H1 (cell line): ENCODE results near the gene ZNF385C. TPM values are rescaled to one million over a fixed set of nuclear protein-coding genes. Genes with fewer than 3 reads are reported as not detected.

Experiments used
- CTCF ChIA-PET: fragments of 300-600 bp; sonication (Branson Sonifier 250); formaldehyde crosslinking; loops from one replicate; lab custom pipeline; 2021; ENCODE audit not compliant: partially characterized antibody; lab: Charles Lee
- POLR2A ChIA-PET: fragments of 300-600 bp; sonication (Branson Sonifier 250); formaldehyde crosslinking; loops from one replicate; lab custom pipeline; 2021; ENCODE audit warnings: inconsistent platforms; ENCODE audit not compliant: partially characterized antibody; lab: Charles Lee
- DNase-seq, 2 experiments: peaks; one replicate each; pipeline versions ENCODE4 v3.0.0 to v3.0.0-alpha.2; 2010 to 2022; ENCODE audit warnings: low spot score in 2 of 2, low read depth in 1 of 2, mixed read lengths in 1 of 2
- FAIRE-seq: peaks from 2 replicates; lab custom pipeline; 2011; peaks lifted over from hg19 to GRCh38; lab: Jason Lieb, UNC
- H2AFZ ChIP-seq: 2 replicates; pipeline ENCODE4 v1.8.1; 2012; ENCODE audit warnings: low read length, inconsistent platforms
- H2AK5ac ChIP-seq: 2 replicates; pipeline ENCODE4 v1.6.1; 2013; ENCODE audit warnings: low read depth, low read length
- H2BK120ac ChIP-seq: replicated peaks from 2 replicates; pipeline ENCODE3; 2013; ENCODE audit warnings: low read depth, low read length, inconsistent platforms
- H2BK12ac ChIP-seq: 2 replicates; pipeline ENCODE4 v1.6.1; 2013; ENCODE audit warnings: low read depth, low read length
- H2BK15ac ChIP-seq: 2 replicates; pipeline ENCODE4 v1.6.1; 2013; ENCODE audit warnings: low read length
- H2BK20ac ChIP-seq: 2 replicates; pipeline ENCODE4 v1.6.1; 2013; ENCODE audit warnings: low read length
- H2BK5ac ChIP-seq: 2 replicates; pipeline ENCODE4 v1.6.1; 2013; ENCODE audit warnings: low read depth, low read length
- H3K14ac ChIP-seq: 2 replicates; pipeline ENCODE4 v1.6.1; 2013; ENCODE audit warnings: inconsistent platforms; ENCODE audit not compliant: insufficient read length
- H3K18ac ChIP-seq: 2 replicates; pipeline ENCODE4 v1.6.1; 2013; ENCODE audit warnings: low read length; ENCODE audit errors: extremely low read depth
- H3K23ac ChIP-seq: 2 replicates; pipeline ENCODE4 v1.6.1; 2013; ENCODE audit warnings: inconsistent platforms; ENCODE audit not compliant: insufficient read length
- H3K23me2 ChIP-seq: 2 replicates; pipeline ENCODE4 v1.6.1; 2013; ENCODE audit warnings: low read depth, low read length
- H3K27ac ChIP-seq: 2 replicates; pipeline ENCODE4 v1.6.1; 2011; ENCODE audit warnings: low read depth, low read length, inconsistent platforms
- H3K27me3 ChIP-seq, 4 experiments: replicated peaks in 1 of 4; 1 replicate in 1 of 4; 2 replicates in 3 of 4; pipeline versions ENCODE4 v1.6.1 to v1.8.1; 2011 to 2013; ENCODE audit warnings: low read length in 3 of 4, mild to moderate bottlenecking in 3 of 4, inconsistent platforms in 2 of 4, mixed read lengths in 2 of 4, moderate library complexity in 1 of 4; ENCODE audit not compliant: control insufficient read depth in 3 of 4, insufficient read depth in 3 of 4; ENCODE audit errors: extremely low read depth in 1 of 4
- H3K36me3 ChIP-seq, 4 experiments: 2 replicates each; pipeline versions ENCODE4 v1.6.1 to v1.8.1; 2011 to 2013; ENCODE audit warnings: mild to moderate bottlenecking in 4 of 4, low read length in 3 of 4, moderate library complexity in 2 of 4, control low read depth in 1 of 4, inconsistent platforms in 1 of 4; ENCODE audit not compliant: insufficient read depth in 4 of 4, control insufficient read depth in 2 of 4
- H3K4ac ChIP-seq: replicated peaks from 2 replicates; pipeline ENCODE3; 2013; ENCODE audit warnings: low read length, low read depth, mixed read lengths, inconsistent platforms; ENCODE audit not compliant: insufficient read length
- H3K4me1 ChIP-seq, 4 experiments: replicated peaks in 1 of 4; 1 replicate in 1 of 4; 2 replicates in 3 of 4; pipeline versions ENCODE4 v1.6.1 to v1.8.1; 2011 to 2013; ENCODE audit warnings: low read length in 3 of 4, inconsistent platforms in 2 of 4, mixed read lengths in 1 of 4; ENCODE audit not compliant: insufficient read depth in 4 of 4, control insufficient read depth in 3 of 4
- H3K4me2 ChIP-seq, 2 experiments: 2 replicates each; pipeline versions ENCODE4 v1.6.1 to v1.8.1; 2011 to 2013; ENCODE audit warnings: low read depth in 2 of 2, low read length in 2 of 2, control low read depth in 1 of 2, inconsistent platforms in 1 of 2, mild to moderate bottlenecking in 1 of 2; ENCODE audit not compliant: insufficient read depth in 1 of 2
- H3K4me3 ChIP-seq, 4 experiments: fragments of 200-600, 300-600 bp in 1 of 4; sonication (generic), shearing (Covaris generic), sonication (Bioruptor Twin) in 1 of 4; 2 replicates each; pipeline versions ENCODE4 v1.5.1 to v1.8.1; 2011 to 2016; ENCODE audit warnings: low read length in 4 of 4, low read depth in 3 of 4, control low read depth in 2 of 4, inconsistent platforms in 2 of 4, mild to moderate bottlenecking in 2 of 4, mixed read lengths in 1 of 4, moderate library complexity in 1 of 4; ENCODE audit not compliant: insufficient read depth in 2 of 4; ENCODE audit errors: extremely low read depth in 1 of 4
- H3K56ac ChIP-seq: replicated peaks from 2 replicates; pipeline ENCODE3; 2013; ENCODE audit warnings: low read depth, mild to moderate bottlenecking, mixed read lengths, low read length, inconsistent platforms; ENCODE audit not compliant: insufficient read length
- H3K79me1 ChIP-seq: 2 replicates; pipeline ENCODE4 v1.6.1; 2013; ENCODE audit warnings: low read depth, low read length, control low read depth
- H3K79me2 ChIP-seq, 2 experiments: 2 replicates each; pipeline versions ENCODE4 v1.6.1 to v1.8.1; 2012 to 2013; ENCODE audit warnings: low read length in 2 of 2, mild to moderate bottlenecking in 2 of 2, inconsistent platforms in 1 of 2; ENCODE audit not compliant: insufficient read depth in 2 of 2, control insufficient read depth in 1 of 2
- H3K9ac ChIP-seq, 4 experiments: replicated peaks in 1 of 4; 1 replicate in 1 of 4; 2 replicates in 3 of 4; pipeline versions ENCODE4 v1.6.1 to v1.8.1; 2011 to 2013; ENCODE audit warnings: low read depth in 3 of 4, low read length in 3 of 4, control low read depth in 2 of 4, mild to moderate bottlenecking in 2 of 4, moderate library complexity in 2 of 4, inconsistent platforms in 1 of 4; ENCODE audit errors: extremely low read depth in 1 of 4
- H3K9me3 ChIP-seq, 2 experiments: 2 replicates each; pipeline versions ENCODE4 v1.6.1 to v1.8.1; 2012 to 2013; ENCODE audit warnings: mild to moderate bottlenecking in 2 of 2, moderate library complexity in 2 of 2, control low read depth in 1 of 2, inconsistent platforms in 1 of 2, low read depth in 1 of 2, low read length in 1 of 2, mixed read lengths in 1 of 2; ENCODE audit not compliant: insufficient read depth in 2 of 2
- H4K20me1 ChIP-seq, 2 experiments: replicated peaks in 1 of 2; 2 replicates each; pipeline versions ENCODE3 to v1.8.1; 2011 to 2013; ENCODE audit warnings: inconsistent platforms in 2 of 2, low read length in 2 of 2, mild to moderate bottlenecking in 1 of 2; ENCODE audit not compliant: insufficient read depth in 2 of 2, control insufficient read depth in 1 of 2
- H4K5ac ChIP-seq: 2 replicates; pipeline ENCODE4 v1.6.1; 2013; ENCODE audit warnings: low read length, low read depth, mixed read lengths, inconsistent platforms; ENCODE audit not compliant: insufficient read length
- H4K8ac ChIP-seq: 2 replicates; pipeline ENCODE4 v1.8.0; 2013; ENCODE audit warnings: mild to moderate bottlenecking, moderate library complexity, low read length, inconsistent platforms; ENCODE audit not compliant: insufficient read depth; ENCODE audit errors: extremely low read depth
- H4K91ac ChIP-seq: replicated peaks from 2 replicates; pipeline ENCODE3; 2013; ENCODE audit warnings: low read length, mixed read lengths, inconsistent platforms; ENCODE audit not compliant: insufficient read length
- CBX8 ChIP-seq: fragments of 300-800, 300-1000 bp; sonication (generic); IDR thresholded peaks from 2 replicates; pipeline ENCODE4 v1.7.1; 2016; ENCODE audit warnings: low read depth, low read length, borderline replicate concordance
- CHD1 ChIP-seq: IDR thresholded peaks from 2 replicates; pipeline ENCODE4 v1.6.1; 2012; ENCODE audit warnings: low read depth, low read length, improper control_type of control experiment
- EP300 ChIP-seq, 2 experiments: IDR thresholded peaks; 1 replicate in 1 of 2; 2 replicates in 1 of 2; pipeline ENCODE4 v1.6.1; 2011 to 2012; ENCODE audit warnings: low read depth in 2 of 2, low read length in 2 of 2, mild to moderate bottlenecking in 2 of 2, borderline replicate concordance in 1 of 2, inconsistent platforms in 1 of 2, moderate library complexity in 1 of 2
- NANOG ChIP-seq: IDR thresholded peaks from 2 replicates; pipeline ENCODE4 v1.6.1; 2011; ENCODE audit warnings: low read length, low read depth, mild to moderate bottlenecking, inconsistent platforms; ENCODE audit not compliant: insufficient read depth, poor library complexity, severe bottlenecking
- PHF8 ChIP-seq: fragments of 200-600 bp; sonication (generic); conservative IDR thresholded peaks from 2 replicates; pipeline ENCODE4 v1.7.1; 2012; ENCODE audit warnings: low read depth, mild to moderate bottlenecking, inconsistent platforms, low read length, moderate library complexity
- POLR2AphosphoS5 ChIP-seq: IDR thresholded peaks from 2 replicates; pipeline ENCODE4 v1.6.1; 2011; ENCODE audit warnings: low read depth, low read length
- RBBP5 ChIP-seq: IDR thresholded peaks from 2 replicates; pipeline ENCODE4 v1.7.1; 2012; ENCODE audit warnings: low read depth, mild to moderate bottlenecking, inconsistent platforms, low read length, moderate library complexity, borderline replicate concordance
- RFX5 ChIP-seq: IDR thresholded peaks from 2 replicates; pipeline ENCODE4 v1.6.1; 2011; ENCODE audit warnings: low read depth, low read length, improper control_type of control experiment, borderline replicate concordance
- RXRA ChIP-seq: IDR thresholded peaks from 2 replicates; pipeline ENCODE4 v1.6.1; 2011; ENCODE audit warnings: low read depth, mild to moderate bottlenecking, low read length, moderate library complexity; ENCODE audit not compliant: insufficient read depth
- TBP ChIP-seq: IDR thresholded peaks from 2 replicates; pipeline ENCODE4 v1.6.1; 2011; ENCODE audit warnings: low read depth, low read length, improper control_type of control experiment
- USF2 ChIP-seq: IDR thresholded peaks from 2 replicates; pipeline ENCODE4 v1.6.1; 2011; ENCODE audit warnings: low read length, improper control_type of control experiment
- WGBS, 2 experiments: shearing (Covaris generic) in 1 of 2; methylation state at CpG; one replicate each; pipeline versions ENCODE4 v1.1.6 to v1.1.7; 2013 to 2015; ENCODE audit warnings: low lambda C conversion rate in 2 of 2, mixed read lengths in 2 of 2, inconsistent platforms in 1 of 2, low coverage in 1 of 2, missing lambda C conversion rate in 1 of 2; ENCODE audit not compliant: insufficient replicate concordance in 2 of 2, insufficient coverage in 1 of 2, insufficient read length in 1 of 2; ENCODE audit errors: extremely low coverage in 1 of 2, missing lambda C conversion rate in 1 of 2; 5-methylcytosine and 5-hydroxymethylcytosine counted together
- polyA plus RNA-seq, 7 experiments: library from polyadenylated mRNA; depleted of rRNA in 3 of 7; stranded (reverse) in 5 of 7; unstranded in 2 of 7; fragments of >200 nt in 5 of 7; fragments of 200-250 nt in 2 of 7; gene quantifications; 1 replicate in 5 of 7; 2 replicates in 1 of 7; 4 replicates in 1 of 7; pipeline versions ENCODE4 v1.2.1 to v1.2.3, GENCODE V29; 2011 to 2013; ENCODE audit warnings: missing spikeins in 2 of 7, mixed read lengths in 2 of 7
- total RNA-seq: library from RNA; stranded (reverse); fragmentation: NEBNext Ultra II Directional; extraction: Animal tissue kit (Norgen Biotek cat#: 25700); gene quantifications from 2 replicates; pipeline ENCODE4 v1.2.1, GENCODE V29; 2021

The ZNF385C gene
- total and polyA plus RNA-seq, 2 of the 8 experiments (the other 6 are each of a cell fraction or from before 2014, with no cell fraction given): 3.9 to 6.1 TPM

GRCh38 chr17:41982026-41982760 is 116.1 kb downstream of the ZNF385C start:
- Histone ChIP-seq H3K27me3 (no peaks in the 10 kb centered on the region; a peak in 1 of 7 replicates), H3K27ac (no peak overlapping the region), H3K36me3 (peaks cover 37 to 86% (median 63%) of the 10 kb centered on the region in 4 experiments), H2BK12ac (no peak overlapping the region), H3K4me2 (no peak overlapping the region), H2BK20ac (no peak overlapping the region), H4K20me1 (peaks cover 0 to 8% of the 10 kb centered on the region in 2 experiments), H3K9ac (no peak overlapping the region), H3K4ac (no peak overlapping the region), H3K79me1 (no peaks in the 10 kb centered on the region), H3K9me3 (no peaks in the 10 kb centered on the region), H3K23ac (no peak overlapping the region), H2BK15ac (no peak overlapping the region), H3K4me1 (no peaks in the 10 kb centered on the region), H3K14ac (no peak overlapping the region), H4K91ac (no peak overlapping the region), H2BK120ac (no peak overlapping the region), H3K23me2 (no peaks in the 10 kb centered on the region; the same call in 1 of the 2 replicates), H3K79me2 (no peaks in the 10 kb centered on the region), H4K8ac (no peak overlapping the region), H2AFZ (no peak overlapping the region), H3K56ac (no peak overlapping the region), H3K18ac (no peak overlapping the region), H4K5ac (no peak overlapping the region), H2BK5ac (no peak overlapping the region), H2AK5ac (no peak overlapping the region), H3K4me3 (no peak overlapping the region)
- DNase-seq (no peak), FAIRE-seq (no peak)
- ChIA-PET CTCF (interaction anchor here (1.0 kb wide), 1 partner anchor 20 kb away, joined by 3 read pairs; no protein-coding TSS in a partner anchor), POLR2A (interaction anchor here (0.6 to 3.9 kb wide), 4 partner anchors 10 to 286 kb away, joined by 3 to 22 read pairs (median 4); no protein-coding TSS in a partner anchor)
- WGBS, 2 experiments: 93% methylated on average over 14 of the region's 14 CpGs; no CpG with 5 or more reads in 1 of the 2 experiments
- no peak for TF ChIP-seq CBX8
- TF ChIP-seq RXRA: no peak
- TF ChIP-seq CHD1: no peak
- no peak for TF ChIP-seq PHF8
- TF ChIP-seq USF2: no peak
- TF ChIP-seq POLR2AphosphoS5: no peak
- TF ChIP-seq EP300 (IDR thresholded peaks at IDR 0.05; ENCODE audit: borderline replicate concordance in 1 of 2, low read depth in 2 of 2, low read length in 2 of 2): no peak
- TF ChIP-seq RBBP5: no peak
- no peak for TF ChIP-seq RFX5
- no peak for TF ChIP-seq TBP
- TF ChIP-seq NANOG: no peak
